WTC11 (cell line): ENCODE data around the gene HDAC9. TPM values are rescaled to one million over a fixed set of nuclear protein-coding genes. Genes with fewer than 3 reads are reported as not detected.
A peak's percentile ranks its signal among the peaks of the same experiment; 100 is the strongest.

Experiments
- ATAC-seq: fragments of 200-7000 bp; cut with Tn5 transposase; 2 replicates; pipeline ENCODE4 v1.10.0; 2021; ENCODE audit warnings: mild to moderate bottlenecking, moderate library complexity
- CTCF ChIA-PET: fragments of 300-600 bp; sonication (Branson Sonifier 250); formaldehyde crosslinking; loops from one replicate; lab custom pipeline; 2021; ENCODE audit warnings: antibody characterized with exemption; lab: Charles Lee
- POLR2A ChIA-PET: fragments of 350-600 bp; sonication (Branson Sonifier 250); formaldehyde crosslinking; loops from one replicate; lab custom pipeline; 2021; ENCODE audit warnings: antibody characterized with exemption; lab: Charles Lee
- DNase-seq: peaks from one replicate; pipeline ENCODE4 v3.0.0; 2021; ENCODE audit warnings: low spot score
- H3K27ac Mint-ChIP-seq: 2 replicates; pipeline ENCODE4 v1.8.0; 2021; ENCODE audit warnings: mixed read lengths
- H3K27me3 Mint-ChIP-seq: 2 replicates; pipeline ENCODE4 v1.8.0; 2021; ENCODE audit warnings: low read depth, mild to moderate bottlenecking, moderate library complexity, mixed read lengths
- H3K36me3 Mint-ChIP-seq: 2 replicates; pipeline ENCODE4 v1.8.0; 2021; ENCODE audit warnings: mixed read lengths
- H3K4me1 Mint-ChIP-seq: 2 replicates; pipeline ENCODE4 v1.8.0; 2022; ENCODE audit warnings: mixed read lengths
- H3K4me3 Mint-ChIP-seq: 2 replicates; pipeline ENCODE4 v1.8.0; 2021; ENCODE audit warnings: mild to moderate bottlenecking, moderate library complexity, mixed read lengths
- H3K9me3 Mint-ChIP-seq: 2 replicates; pipeline ENCODE4 v1.8.0; 2021; ENCODE audit warnings: mixed read lengths
- ATF6 ChIP-seq: sonication (generic); formaldehyde crosslinking; IDR thresholded peaks from 2 replicates; pipeline ENCODE4 v1.8.1; 2023; ENCODE audit warnings: mild to moderate bottlenecking, missing genetic modification reagents
- CBFB ChIP-seq: sonication (generic); formaldehyde crosslinking; IDR thresholded peaks from 2 replicates; pipeline ENCODE4 v1.8.1; 2022; ENCODE audit warnings: mild to moderate bottlenecking, low read depth, missing genetic modification reagents
- CDX4 ChIP-seq: fragments of 250-450 bp; sonication (Bioruptor Pico); IDR thresholded peaks from 2 replicates; pipeline ENCODE4 v1.9.0; 2021; ENCODE audit warnings: moderate library complexity, mild to moderate bottlenecking, inconsistent platforms, borderline replicate concordance
- CREM ChIP-seq: sonication (generic); formaldehyde crosslinking; IDR thresholded peaks from 2 replicates; pipeline ENCODE4 v1.8.1; 2022; ENCODE audit warnings: mild to moderate bottlenecking, missing genetic modification reagents, moderate library complexity
- EMX1 ChIP-seq: fragments of 250-450 bp; sonication (Bioruptor Pico); IDR thresholded peaks from 2 replicates; pipeline ENCODE4 v1.8.0; 2021; ENCODE audit warnings: mild to moderate bottlenecking
- FOXJ3 ChIP-seq: sonication (generic); formaldehyde crosslinking; IDR thresholded peaks from 2 replicates; pipeline ENCODE4 v1.9.0; 2021; ENCODE audit warnings: missing genetic modification reagents, mild to moderate bottlenecking, borderline replicate concordance
- FOXK1 ChIP-seq: sonication (generic); formaldehyde crosslinking; IDR thresholded peaks from 2 replicates; pipeline ENCODE4 v1.8.0; 2022; ENCODE audit warnings: mild to moderate bottlenecking, moderate library complexity, missing genetic modification reagents
- FOXP1 ChIP-seq: sonication (generic); formaldehyde crosslinking; IDR thresholded peaks from 2 replicates; pipeline ENCODE4 v1.8.0; 2022; ENCODE audit warnings: missing genetic modification reagents, mild to moderate bottlenecking, moderate library complexity, borderline replicate concordance
- GRHL2 ChIP-seq: fragments of 250-450 bp; sonication (Bioruptor Pico); IDR thresholded peaks from 2 replicates; pipeline ENCODE4 v1.8.0; 2022; ENCODE audit warnings: mild to moderate bottlenecking, moderate library complexity; ENCODE audit not compliant: insufficient replicate concordance, severe bottlenecking
- HMGXB4 ChIP-seq: sonication (generic); formaldehyde crosslinking; IDR thresholded peaks from 2 replicates; pipeline ENCODE4 v1.8.1; 2023; ENCODE audit warnings: mild to moderate bottlenecking, moderate library complexity, missing genetic modification reagents
- JAZF1 ChIP-seq: fragments of 250-450 bp; sonication (Bioruptor Pico); IDR thresholded peaks from 2 replicates; pipeline ENCODE4 v1.9.0; 2021; ENCODE audit warnings: moderate library complexity, mild to moderate bottlenecking, inconsistent platforms
- JUN ChIP-seq: sonication (generic); formaldehyde crosslinking; IDR thresholded peaks from 2 replicates; pipeline ENCODE4 v1.8.0; 2023; ENCODE audit warnings: mild to moderate bottlenecking, missing genetic modification reagents
- KAT7 ChIP-seq: sonication (generic); formaldehyde crosslinking; IDR thresholded peaks from 2 replicates; pipeline ENCODE4 v1.8.1; 2023; ENCODE audit warnings: missing genetic modification reagents, mild to moderate bottlenecking, borderline replicate concordance
- MYBL2 ChIP-seq: sonication (generic); formaldehyde crosslinking; IDR thresholded peaks from 2 replicates; pipeline ENCODE4 v1.8.1; 2023; ENCODE audit warnings: mild to moderate bottlenecking, moderate library complexity, missing genetic modification reagents
- NFYB ChIP-seq: sonication (generic); formaldehyde crosslinking; conservative IDR thresholded peaks from 2 replicates; pipeline ENCODE4 v1.8.0; 2022; ENCODE audit warnings: low read depth, missing genetic modification reagents
- NR2C2 ChIP-seq: sonication (generic); formaldehyde crosslinking; IDR thresholded peaks from 2 replicates; pipeline ENCODE4 v1.8.0; 2022; ENCODE audit warnings: mild to moderate bottlenecking, missing genetic modification reagents
- RELA ChIP-seq: sonication (generic); formaldehyde crosslinking; IDR thresholded peaks from 2 replicates; pipeline ENCODE4 v1.8.1; 2022; ENCODE audit warnings: missing genetic modification reagents, mild to moderate bottlenecking, borderline replicate concordance
- SMAD3 ChIP-seq: sonication (generic); formaldehyde crosslinking; IDR thresholded peaks from 2 replicates; pipeline ENCODE4 v1.8.0; 2022; ENCODE audit warnings: missing genetic modification reagents, mild to moderate bottlenecking, borderline replicate concordance
- SOX15 ChIP-seq: fragments of 250-450 bp; sonication (Bioruptor Pico); IDR thresholded peaks from 2 replicates; pipeline ENCODE4 v1.9.0; 2021; ENCODE audit warnings: mild to moderate bottlenecking
- TCF7 ChIP-seq: sonication (generic); formaldehyde crosslinking; IDR thresholded peaks from 2 replicates; pipeline ENCODE4 v1.8.0; 2022; ENCODE audit warnings: mild to moderate bottlenecking, low read depth, missing genetic modification reagents, moderate library complexity
- ZNF138 ChIP-seq: sonication (generic); formaldehyde crosslinking; conservative IDR thresholded peaks from 2 replicates; pipeline ENCODE4 v1.8.1; 2022; ENCODE audit warnings: mild to moderate bottlenecking, moderate library complexity, missing genetic modification reagents
- ZNF219 ChIP-seq: sonication (generic); formaldehyde crosslinking; IDR thresholded peaks from 2 replicates; pipeline ENCODE4 v1.8.0; 2023; ENCODE audit warnings: missing genetic modification reagents, mild to moderate bottlenecking, borderline replicate concordance
- ZNF416 ChIP-seq: fragments of 250-450 bp; sonication (Bioruptor Pico); IDR thresholded peaks from 2 replicates; pipeline ENCODE4 v1.9.0; 2021; ENCODE audit warnings: mild to moderate bottlenecking, inconsistent platforms
- total RNA-seq: library from RNA; stranded (reverse); gene quantifications from 3 replicates; pipeline ENCODE4 v1.2.3, GENCODE V29; 2021
- TF ChIP-seq, protein P1 (sequence below): fragments of 250-450 bp; sonication (Bioruptor Pico); conservative IDR thresholded peaks from 2 replicates; pipeline ENCODE4 v1.9.0; 2021; ENCODE audit warnings: mild to moderate bottlenecking
- TF ChIP-seq, protein P2 (sequence below): sonication (generic); formaldehyde crosslinking; IDR thresholded peaks from 2 replicates; pipeline ENCODE4 v1.8.0; 2023; ENCODE audit warnings: mild to moderate bottlenecking, missing genetic modification reagents
- TF ChIP-seq, protein P3 (sequence below): sonication (generic); formaldehyde crosslinking; IDR thresholded peaks from 2 replicates; pipeline ENCODE4 v1.8.1; 2023; ENCODE audit warnings: mild to moderate bottlenecking, missing genetic modification reagents, moderate library complexity

HDAC9 gene
- total RNA-seq, 1 experiment from 2014 or later = 18.8 TPM

DNA sequence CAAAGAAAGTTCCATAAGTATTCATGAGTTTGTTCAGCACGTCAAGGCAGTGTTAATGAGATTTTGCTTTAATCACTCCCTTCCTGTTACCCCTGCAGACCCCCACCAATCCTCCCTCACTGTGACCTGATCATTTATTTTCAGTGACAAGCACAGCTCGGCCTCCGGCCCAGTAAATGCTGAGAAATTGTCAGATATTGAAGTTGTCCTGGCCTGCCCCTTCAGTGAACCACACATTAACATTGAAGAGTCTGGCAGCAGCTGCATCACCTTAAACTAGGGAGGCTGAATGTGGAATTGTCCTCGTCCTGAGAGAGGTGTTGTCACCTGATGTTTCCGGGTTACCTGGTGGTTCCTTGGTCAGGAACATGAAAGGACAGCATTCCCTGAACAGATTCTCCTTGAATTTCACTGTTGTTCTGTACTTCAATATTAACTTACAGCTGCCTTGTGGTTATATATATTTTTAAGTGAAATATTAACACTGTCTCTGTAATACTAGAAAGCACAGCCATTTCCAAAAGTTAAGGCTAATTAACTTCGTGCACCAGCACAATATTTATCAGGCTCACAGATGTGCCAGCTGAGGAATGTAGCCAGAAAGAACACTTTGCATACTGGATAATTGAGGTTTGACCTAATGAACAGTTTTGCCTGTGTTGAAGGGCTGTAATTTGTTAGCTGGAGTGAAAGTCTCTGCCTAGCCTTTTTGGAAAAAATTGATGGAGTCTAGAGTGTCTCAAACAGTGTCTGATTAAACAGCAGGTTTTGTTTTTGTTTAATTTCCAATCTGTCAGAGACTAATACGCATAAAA, 265.3 kb downstream of the HDAC9 start:
- Mint-ChIP-seq H3K4me3 (no peak overlapping the region), H3K9me3 (no peaks in the 10 kb centered on the region), H3K4me1 (peaks cover 16% of the 10 kb centered on the region), H3K36me3 (no peaks in the 10 kb centered on the region)
- ATAC-seq (no peak), DNase-seq (no peak)
- CTCF ChIA-PET = no interaction called here
- TF ChIP-seq FOXK1 (no peak), HMGXB4 (no peak), EMX1 (no peak), CREM (CRISPR knock-in tag) (no peak), ZNF416 (CRISPR knock-in tag) (no peak), JUN (CRISPR knock-in tag) (no peak), JAZF1 (CRISPR knock-in tag) (no peak), CBFB (CRISPR knock-in tag) (no peak), ZNF219 (CRISPR knock-in tag) (no peak), ZNF138 (CRISPR knock-in tag) (no peak), FOXP1 (CRISPR knock-in tag) (no peak), GRHL2 (CRISPR knock-in tag) (no peak), FOXJ3 (no peak), SMAD3 (CRISPR knock-in tag) (no peak), RELA (CRISPR knock-in tag) (no peak)
- TF ChIP-seq, protein P1, sequence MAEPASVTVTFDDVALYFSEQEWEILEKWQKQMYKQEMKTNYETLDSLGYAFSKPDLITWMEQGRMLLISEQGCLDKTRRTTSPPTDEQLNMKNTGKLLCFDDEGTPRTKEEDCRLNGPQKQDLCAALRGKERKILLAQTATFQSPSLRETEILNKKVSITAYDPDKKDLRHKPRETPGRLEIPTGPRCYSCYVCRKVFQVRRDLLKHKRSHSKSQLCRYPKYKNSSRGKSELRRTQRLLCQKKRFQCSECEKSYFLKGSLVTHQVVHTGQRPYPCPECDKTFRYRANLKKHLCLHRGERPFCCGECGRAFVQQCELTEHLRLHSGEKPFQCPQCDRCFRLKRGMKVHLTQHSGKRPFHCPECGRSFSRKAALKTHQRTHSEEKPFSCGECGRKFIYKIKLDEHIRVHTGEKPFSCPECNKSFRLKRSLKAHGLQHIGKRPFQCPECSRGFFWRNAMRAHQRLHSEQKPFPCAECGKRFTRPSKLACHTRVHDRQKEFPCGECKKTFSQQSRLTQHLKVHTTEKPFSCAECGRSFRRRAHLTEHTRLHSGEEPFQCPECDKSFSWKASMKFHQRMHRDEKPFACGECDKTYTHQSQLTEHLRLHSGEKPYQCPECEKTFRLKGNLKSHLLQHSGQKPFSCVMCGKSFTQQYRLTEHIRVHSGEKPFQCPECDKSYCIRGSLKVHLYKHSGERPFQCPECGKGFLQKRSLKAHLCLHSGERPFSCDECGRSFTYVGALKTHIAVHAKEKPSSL (CRISPR knock-in tag) = no peak
- TF ChIP-seq, protein P2, sequence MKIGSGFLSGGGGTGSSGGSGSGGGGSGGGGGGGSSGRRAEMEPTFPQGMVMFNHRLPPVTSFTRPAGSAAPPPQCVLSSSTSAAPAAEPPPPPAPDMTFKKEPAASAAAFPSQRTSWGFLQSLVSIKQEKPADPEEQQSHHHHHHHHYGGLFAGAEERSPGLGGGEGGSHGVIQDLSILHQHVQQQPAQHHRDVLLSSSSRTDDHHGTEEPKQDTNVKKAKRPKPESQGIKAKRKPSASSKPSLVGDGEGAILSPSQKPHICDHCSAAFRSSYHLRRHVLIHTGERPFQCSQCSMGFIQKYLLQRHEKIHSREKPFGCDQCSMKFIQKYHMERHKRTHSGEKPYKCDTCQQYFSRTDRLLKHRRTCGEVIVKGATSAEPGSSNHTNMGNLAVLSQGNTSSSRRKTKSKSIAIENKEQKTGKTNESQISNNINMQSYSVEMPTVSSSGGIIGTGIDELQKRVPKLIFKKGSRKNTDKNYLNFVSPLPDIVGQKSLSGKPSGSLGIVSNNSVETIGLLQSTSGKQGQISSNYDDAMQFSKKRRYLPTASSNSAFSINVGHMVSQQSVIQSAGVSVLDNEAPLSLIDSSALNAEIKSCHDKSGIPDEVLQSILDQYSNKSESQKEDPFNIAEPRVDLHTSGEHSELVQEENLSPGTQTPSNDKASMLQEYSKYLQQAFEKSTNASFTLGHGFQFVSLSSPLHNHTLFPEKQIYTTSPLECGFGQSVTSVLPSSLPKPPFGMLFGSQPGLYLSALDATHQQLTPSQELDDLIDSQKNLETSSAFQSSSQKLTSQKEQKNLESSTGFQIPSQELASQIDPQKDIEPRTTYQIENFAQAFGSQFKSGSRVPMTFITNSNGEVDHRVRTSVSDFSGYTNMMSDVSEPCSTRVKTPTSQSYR (CRISPR knock-in tag) = no peak
- TF ChIP-seq, protein P3, sequence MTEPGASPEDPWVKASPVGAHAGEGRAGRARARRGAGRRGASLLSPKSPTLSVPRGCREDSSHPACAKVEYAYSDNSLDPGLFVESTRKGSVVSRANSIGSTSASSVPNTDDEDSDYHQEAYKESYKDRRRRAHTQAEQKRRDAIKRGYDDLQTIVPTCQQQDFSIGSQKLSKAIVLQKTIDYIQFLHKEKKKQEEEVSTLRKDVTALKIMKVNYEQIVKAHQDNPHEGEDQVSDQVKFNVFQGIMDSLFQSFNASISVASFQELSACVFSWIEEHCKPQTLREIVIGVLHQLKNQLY = no peak
- TF ChIP-seq, all 79 proteins: peak for 0
- POLR2A ChIA-PET = no interaction called here
- Mint-ChIP-seq H3K27me3 (no peaks in the 10 kb centered on the region), H3K27ac (peak overlapping the region; percentile 64; the same call in 1 of the 2 replicates)

GRCh38 chr7:18762189-18762588, 266.6 kb downstream of the HDAC9 start:
- Mint-ChIP-seq H3K4me3 (no peak overlapping the region), H3K36me3 (no peaks in the 10 kb centered on the region), H3K4me1 (peaks cover 16% of the 10 kb centered on the region), H3K9me3 (no peaks in the 10 kb centered on the region), H3K27me3 (no peaks in the 10 kb centered on the region), H3K27ac (no peak overlapping the region)
- CTCF ChIA-PET = no interaction called here
- ATAC-seq (no peak), DNase-seq (no peak)
- POLR2A ChIA-PET = no interaction called here
- TF ChIP-seq ATF6 (no peak), SOX15 (no peak), MYBL2 (no peak), NR2C2 (CRISPR knock-in tag) (no peak), KAT7 (CRISPR knock-in tag) (no peak), NFYB (CRISPR knock-in tag) (no peak), TCF7 (CRISPR knock-in tag) (no peak), CDX4 (CRISPR knock-in tag) (no peak)
